ENCODE measurements around the gene RAB6A. TPM values are rescaled to one million over a fixed set of nuclear protein-coding genes. Genes with fewer than 3 reads are reported as not detected.

RAB6A gene
- total RNA-seq, 1 donor from 2014 or later = 158 TPM

DNA sequence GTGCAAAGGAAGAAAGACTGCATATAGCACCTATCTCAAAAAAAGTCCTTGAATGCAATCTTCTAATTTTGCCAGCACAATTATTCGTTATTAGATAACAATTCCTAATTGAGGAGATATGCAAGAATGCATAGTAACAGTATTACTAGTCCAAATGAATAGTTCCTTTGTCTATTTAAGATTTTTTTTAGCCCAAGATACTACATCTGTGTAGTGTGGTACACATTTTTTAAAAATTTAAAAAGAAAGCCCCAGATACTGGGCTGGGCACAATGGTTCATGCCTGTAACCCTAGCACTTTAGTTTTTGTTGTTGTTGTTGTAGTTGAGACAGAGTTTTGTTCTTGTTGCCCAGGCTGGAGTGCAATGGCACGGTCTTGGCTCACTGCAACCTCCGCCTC, 43.7 kb downstream of the RAB6A start:
- DNase-seq (ENCODE audit: low read depth) = no peak
- no peak overlapping the region for H3K4me3 ChIP-seq (ENCODE audit: low read depth, low read length)
- TF ChIP-seq, protein P1, sequence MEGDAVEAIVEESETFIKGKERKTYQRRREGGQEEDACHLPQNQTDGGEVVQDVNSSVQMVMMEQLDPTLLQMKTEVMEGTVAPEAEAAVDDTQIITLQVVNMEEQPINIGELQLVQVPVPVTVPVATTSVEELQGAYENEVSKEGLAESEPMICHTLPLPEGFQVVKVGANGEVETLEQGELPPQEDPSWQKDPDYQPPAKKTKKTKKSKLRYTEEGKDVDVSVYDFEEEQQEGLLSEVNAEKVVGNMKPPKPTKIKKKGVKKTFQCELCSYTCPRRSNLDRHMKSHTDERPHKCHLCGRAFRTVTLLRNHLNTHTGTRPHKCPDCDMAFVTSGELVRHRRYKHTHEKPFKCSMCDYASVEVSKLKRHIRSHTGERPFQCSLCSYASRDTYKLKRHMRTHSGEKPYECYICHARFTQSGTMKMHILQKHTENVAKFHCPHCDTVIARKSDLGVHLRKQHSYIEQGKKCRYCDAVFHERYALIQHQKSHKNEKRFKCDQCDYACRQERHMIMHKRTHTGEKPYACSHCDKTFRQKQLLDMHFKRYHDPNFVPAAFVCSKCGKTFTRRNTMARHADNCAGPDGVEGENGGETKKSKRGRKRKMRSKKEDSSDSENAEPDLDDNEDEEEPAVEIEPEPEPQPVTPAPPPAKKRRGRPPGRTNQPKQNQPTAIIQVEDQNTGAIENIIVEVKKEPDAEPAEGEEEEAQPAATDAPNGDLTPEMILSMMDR (conservative IDR thresholded peaks at IDR 0.05; ENCODE audit: low read depth, low read length) = no peak

DNA sequence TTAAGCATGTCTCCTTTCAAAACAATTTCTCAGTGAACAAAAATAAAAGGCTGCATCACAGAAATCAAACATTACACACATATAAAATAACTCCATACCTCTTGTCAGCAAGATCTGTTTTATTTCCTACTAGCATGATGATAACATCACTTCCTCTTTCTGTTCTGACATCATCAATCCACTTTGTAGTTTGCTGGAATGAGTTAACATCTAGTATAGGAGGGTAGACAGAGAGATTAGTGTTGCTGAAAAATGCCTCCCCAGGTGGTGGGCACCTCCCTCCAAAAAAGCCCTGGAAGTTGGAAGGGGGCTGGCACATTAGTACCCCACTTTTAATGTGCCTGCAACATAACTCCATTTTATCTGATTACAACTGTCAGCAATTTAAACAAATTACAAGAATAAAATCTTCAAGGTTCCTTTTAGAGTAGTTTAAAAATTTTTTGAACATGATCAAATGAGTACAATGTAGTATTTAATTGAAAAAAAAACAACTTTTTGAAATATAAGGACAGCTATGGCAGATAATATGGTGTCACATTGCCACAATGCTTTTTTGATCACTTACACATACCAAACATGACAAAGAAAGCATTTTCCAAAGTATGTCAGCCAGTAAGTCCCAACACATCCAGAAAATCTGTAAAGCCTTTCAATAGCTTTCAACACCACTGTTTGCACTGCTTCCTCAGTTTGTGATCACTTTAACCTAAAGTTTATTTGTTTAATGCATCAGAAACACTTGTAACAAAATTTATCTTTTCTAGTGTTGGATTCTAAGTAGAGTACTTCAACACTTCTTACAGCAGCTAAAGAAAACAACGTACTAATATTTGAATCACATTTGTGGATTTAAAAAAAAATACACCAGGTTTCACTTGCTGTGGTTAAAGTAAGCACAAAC, 44.5 kb downstream of the RAB6A start:
- TF ChIP-seq, protein P1 (conservative IDR thresholded peaks at IDR 0.05; ENCODE audit: low read depth, low read length) = no peak
- DNase-seq (ENCODE audit: low read depth) = no peak
- H3K4me3 ChIP-seq (ENCODE audit: low read depth, low read length) = no peak overlapping the region

DNA sequence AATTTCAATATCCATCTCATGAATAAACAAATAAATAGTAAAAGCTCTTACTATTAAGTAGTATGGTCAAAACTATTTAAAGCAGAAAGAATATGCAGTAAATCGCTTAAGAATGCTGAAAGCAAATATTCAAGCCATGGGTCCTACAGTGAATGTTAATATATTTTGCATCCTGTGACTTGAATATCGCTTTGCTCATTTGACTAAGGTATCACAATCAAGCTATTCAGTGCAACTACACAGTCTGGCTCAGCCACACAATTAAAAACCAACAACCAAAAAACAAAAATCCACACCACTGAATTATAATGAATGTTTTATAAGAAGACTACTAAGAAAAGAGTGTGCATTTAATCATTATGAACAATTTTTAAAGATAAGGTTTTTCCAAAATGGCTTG, 45.3 kb downstream of the RAB6A start:
- no peak for DNase-seq (ENCODE audit: low read depth)
- H3K4me3 ChIP-seq (ENCODE audit: low read depth, low read length) = no peak overlapping the region
- TF ChIP-seq, protein P1 (conservative IDR thresholded peaks at IDR 0.05; ENCODE audit: low read depth, low read length) = no peak

DNA sequence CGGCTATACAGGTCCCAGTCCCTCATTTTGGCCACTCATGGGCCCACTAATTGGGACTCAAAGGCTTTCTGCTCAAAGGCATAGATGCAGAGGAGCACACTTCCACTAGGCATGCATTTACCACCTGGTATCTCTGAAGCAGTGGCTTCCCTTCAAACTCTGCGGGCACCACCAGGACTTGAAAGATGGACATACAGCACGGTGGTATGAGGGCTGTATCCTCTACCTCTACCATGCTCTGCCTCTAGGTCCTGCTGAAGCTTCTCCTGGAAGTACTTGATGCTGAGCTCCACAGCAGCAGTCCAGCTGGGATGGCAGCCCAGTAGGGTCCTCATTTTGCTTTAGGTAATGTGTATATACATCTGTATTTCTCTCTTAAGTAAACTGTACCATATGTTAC, 49.9 kb downstream of the RAB6A start:
- H3K4me3 ChIP-seq (ENCODE audit: low read depth, low read length) = no peak overlapping the region
- TF ChIP-seq, protein P1 (conservative IDR thresholded peaks at IDR 0.05; ENCODE audit: low read depth, low read length) = no peak
- DNase-seq (ENCODE audit: low read depth) = no peak

DNA sequence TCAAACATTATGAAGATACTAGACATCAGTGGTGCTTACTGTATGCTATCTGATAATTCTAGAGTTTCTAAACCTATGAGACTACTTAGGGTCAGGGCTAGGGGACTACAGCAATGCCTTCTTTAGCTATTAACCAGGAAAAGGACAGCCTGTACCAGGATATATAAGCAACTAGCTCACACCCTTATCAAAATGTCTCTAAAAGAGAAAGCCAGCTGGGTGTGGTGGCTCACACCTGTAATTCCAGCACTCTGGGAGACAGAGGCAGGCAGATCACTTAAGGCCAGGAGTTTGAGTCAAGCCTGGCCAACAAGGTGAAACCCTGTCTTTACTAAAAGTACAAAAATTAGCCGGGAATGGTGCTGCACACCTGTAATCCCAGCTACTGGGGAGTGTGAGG, 55.8 kb downstream of the RAB6A start:
- TF ChIP-seq, protein P1 (conservative IDR thresholded peaks at IDR 0.05; ENCODE audit: low read depth, low read length) = no peak
- DNase-seq (ENCODE audit: low read depth) = no peak

DNA sequence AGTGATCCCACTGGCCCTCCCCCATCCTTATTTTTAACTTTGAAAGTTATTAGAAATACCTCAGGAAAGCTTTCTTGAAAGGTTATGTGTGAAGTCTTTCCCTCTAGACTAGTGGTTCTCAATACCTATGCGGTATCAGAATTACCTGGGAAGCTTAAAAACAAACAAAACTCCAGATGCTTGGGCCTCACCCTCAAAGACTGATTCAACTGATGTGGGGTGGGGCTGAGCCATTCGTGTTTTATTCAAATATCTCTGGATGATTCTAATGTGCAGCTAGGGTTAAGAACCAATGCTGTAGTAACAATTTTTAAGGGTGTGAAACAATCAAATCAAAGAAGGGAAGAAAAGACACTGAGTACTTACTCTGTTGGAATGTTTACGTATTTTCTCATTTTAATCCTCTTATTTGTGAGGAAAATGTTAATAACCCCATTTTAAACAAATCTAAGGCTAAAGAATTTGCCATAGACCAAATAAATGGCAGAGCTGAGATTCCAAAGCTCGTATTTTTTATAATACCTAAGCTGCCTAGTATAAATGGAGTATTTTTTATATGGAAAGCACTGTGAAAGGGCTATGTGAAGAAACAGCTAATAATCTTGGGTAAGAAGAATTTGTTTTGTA, 66.9 kb downstream of the RAB6A start:
- TF ChIP-seq, protein P1 (conservative IDR thresholded peaks at IDR 0.05; ENCODE audit: low read depth, low read length) = no peak
- H3K4me3 ChIP-seq (ENCODE audit: low read depth, low read length) = no peak overlapping the region
- DNase-seq (ENCODE audit: low read depth) = no peak

More for the DNA sequence above, 55.8 kb downstream of the RAB6A start:
- no peak overlapping the region for H3K4me3 ChIP-seq (ENCODE audit: low read depth, low read length)

All from epithelial cell of proximal tubule (primary cell).